IMR-90 (cell line): ENCODE results near the gene RPS6KA5.

Experiments
- CEBPB ChIP-seq: IDR thresholded peaks from 2 replicates; pipeline ENCODE4 v1.6.1; 2012; ENCODE audit warnings: low read depth, low read length, improper control_type of control experiment
- USF2 ChIP-seq: fragments of 150-350 bp; IDR thresholded peaks from 2 replicates; pipeline ENCODE4 v1.6.1; 2017; ENCODE audit warnings: mild to moderate bottlenecking, antibody characterized with exemption, low read length, low read depth

GRCh38 chr14:91090743-91091142 is 30.3 kb upstream of the RPS6KA5 start:
- TF ChIP-seq USF2: no peak
- no peak for TF ChIP-seq CEBPB
